A549 (cell line): Measurements from ENCODE around the gene NPR3. TPM values are rescaled to one million over a fixed set of nuclear protein-coding genes. Genes with fewer than 3 reads are reported as not detected.

Experiments
- ATAC-seq, 2 experiments: fragments of 200-7000 bp in 1 of 2; fragments of >200 bp in 1 of 2; cut with Nextera tagmentation in 1 of 2; cut with Tn5 transposase in 1 of 2; 3 replicates each; pipeline versions ENCODE4 v1.8.0 to v1.9.1; 2018 to 2020; ENCODE audit warnings: mild to moderate bottlenecking in 1 of 2, moderate library complexity in 1 of 2
- CTCF ChIA-PET: fragments of 300-600 bp; sonication (Branson Sonifier 250); formaldehyde crosslinking; extraction: SDS; loops from one replicate; lab custom pipeline; 2021; ENCODE audit warnings: antibody characterized with exemption, inconsistent platforms; lab: Yijun Ruan, JAX
- POLR2A ChIA-PET: fragments of 350-600 bp; formaldehyde crosslinking; extraction: SDS; loops from one replicate; lab custom pipeline; 2021; ENCODE audit warnings: antibody characterized with exemption, inconsistent platforms; lab: Yijun Ruan, JAX
- DNase-seq, 2 experiments: peaks; one replicate each; pipeline versions ENCODE4 v3.0.0 to v3.0.0-alpha.2; 2011 to 2016; ENCODE audit warnings: low read depth in 1 of 2, low spot score in 1 of 2
- FAIRE-seq: peaks from 2 replicates; lab custom pipeline; 2011; peaks lifted over from hg19 to GRCh38; lab: Jason Lieb, UNC
- H3K27ac ChIP-seq, 2 experiments: fragments of >200 bp; sonication (Bioruptor Twin); formaldehyde crosslinking; 3 replicates each; pipeline ENCODE4 v1.5.1; 2016 to 2017
- H3K4me1 ChIP-seq: fragments of >200 bp; sonication (Bioruptor Twin); formaldehyde crosslinking; 3 replicates; pipeline ENCODE4 v1.6.1; 2016
- H3K4me2 ChIP-seq: fragments of >200 bp; sonication (Bioruptor Twin); formaldehyde crosslinking; 3 replicates; pipeline ENCODE4 v1.6.1; 2016
- H3K4me3 ChIP-seq: fragments of >200 bp; sonication (Bioruptor Twin); formaldehyde crosslinking; 3 replicates; pipeline ENCODE4 v1.5.1; 2016
- H3K9me3 ChIP-seq: fragments of >200 bp; sonication (Bioruptor Twin); formaldehyde crosslinking; 3 replicates; pipeline ENCODE4 v1.6.1; 2016
- CBX2 ChIP-seq: fragments of 200-600 bp; sonication (generic); IDR thresholded peaks from 2 replicates; pipeline ENCODE4 v1.6.1; 2016; ENCODE audit warnings: low read depth, mild to moderate bottlenecking, borderline replicate concordance
- CBX8 ChIP-seq: fragments of 200-600 bp; sonication (generic); IDR thresholded peaks from 2 replicates; pipeline ENCODE4 v1.6.1; 2016
- CEBPB ChIP-seq, 2 experiments: fragments of >200 bp in 1 of 2; sonication (Bioruptor Twin) in 1 of 2; formaldehyde crosslinking in 1 of 2; IDR thresholded peaks; 2 replicates each; pipeline ENCODE4 v1.6.1; 2012 to 2016
- CHD2 ChIP-seq: fragments of 150-350 bp; IDR thresholded peaks from 2 replicates; pipeline ENCODE4 v1.6.1; 2014; ENCODE audit warnings: low read length; ENCODE audit not compliant: partially characterized antibody
- EHF ChIP-seq: fragments of 250-450 bp; sonication (Bioruptor Pico); IDR thresholded peaks from 2 replicates; pipeline ENCODE4 v1.5.0; 2020; ENCODE audit warnings: mild to moderate bottlenecking
- EP300 ChIP-seq, 2 experiments: fragments of >200 bp; sonication (Bioruptor Twin); formaldehyde crosslinking; IDR thresholded peaks; 2 replicates in 1 of 2; 3 replicates in 1 of 2; pipeline ENCODE4 v1.6.1; 2016 to 2017
- HDAC2 ChIP-seq: fragments of 200-600 bp; sonication (generic); IDR thresholded peaks from 2 replicates; pipeline ENCODE4 v1.6.1; 2016
- HEYL ChIP-seq: fragments of 250-450 bp; sonication (Bioruptor Pico); IDR thresholded peaks from 2 replicates; pipeline ENCODE4 v1.8.0; 2021; ENCODE audit warnings: mild to moderate bottlenecking, moderate library complexity
- HOXA7 ChIP-seq: fragments of 250-450 bp; sonication (Bioruptor Pico); IDR thresholded peaks from 2 replicates; pipeline ENCODE4 v1.5.0; 2020; ENCODE audit warnings: mild to moderate bottlenecking, moderate library complexity
- HOXB5 ChIP-seq: fragments of 250-450 bp; sonication (Bioruptor Pico); IDR thresholded peaks from 2 replicates; pipeline ENCODE4 v1.5.0; 2020; ENCODE audit warnings: mild to moderate bottlenecking, moderate library complexity
- JUNB ChIP-seq: fragments of >200 bp; sonication (Bioruptor Twin); formaldehyde crosslinking; IDR thresholded peaks from 2 replicates; pipeline ENCODE4 v1.6.1; 2016
- KDM1A ChIP-seq: fragments of 200-600 bp; sonication (generic); IDR thresholded peaks from 2 replicates; pipeline ENCODE4 v1.6.1; 2016; ENCODE audit warnings: low read depth, mild to moderate bottlenecking
- KDM5A ChIP-seq: fragments of 200-600 bp; sonication (generic); IDR thresholded peaks from 2 replicates; pipeline ENCODE4 v1.6.1; 2016; ENCODE audit warnings: antibody characterized with exemption, mild to moderate bottlenecking
- MAFK ChIP-seq: fragments of 450-650 bp; IDR thresholded peaks from 2 replicates; pipeline ENCODE4 v1.6.1; 2014; ENCODE audit not compliant: partially characterized antibody
- MAZ ChIP-seq: fragments of 150-350 bp; IDR thresholded peaks from 2 replicates; pipeline ENCODE4 v1.6.1; 2014; ENCODE audit warnings: antibody characterized with exemption, low read depth, low read length, borderline replicate concordance
- MYC ChIP-seq: IDR thresholded peaks from 2 replicates; pipeline ENCODE4 v1.6.1; 2012; ENCODE audit warnings: mild to moderate bottlenecking, inconsistent platforms, low read length, improper control_type of control experiment, borderline replicate concordance
- NR3C1 ChIP-seq: fragments of >200 bp; sonication (Bioruptor Twin); formaldehyde crosslinking; IDR thresholded peaks from 3 replicates; pipeline ENCODE4 v1.6.1; 2017
- POLR2AphosphoS2 ChIP-seq: conservative IDR thresholded peaks from 2 replicates; pipeline ENCODE4 v1.6.1; 2012; ENCODE audit warnings: low read length, improper control_type of control experiment, inconsistent platforms
- RCOR1 ChIP-seq: fragments of 150-350 bp; IDR thresholded peaks from 2 replicates; pipeline ENCODE4 v1.6.1; 2014; ENCODE audit warnings: antibody characterized with exemption, low read length, low read depth
- RFX5 ChIP-seq: fragments of 450-650 bp; IDR thresholded peaks from 2 replicates; pipeline ENCODE4 v1.7.1; 2014; ENCODE audit warnings: antibody characterized with exemption, mild to moderate bottlenecking, moderate library complexity
- SREBF2 ChIP-seq: fragments of 450-650 bp; IDR thresholded peaks from 2 replicates; pipeline ENCODE4 v1.6.1; 2014; ENCODE audit warnings: mild to moderate bottlenecking, moderate library complexity
- TFCP2L1 ChIP-seq: fragments of 250-450 bp; sonication (Bioruptor Pico); IDR thresholded peaks from 2 replicates; pipeline ENCODE4 v1.5.0; 2021; ENCODE audit warnings: mild to moderate bottlenecking
- ZNF302 ChIP-seq: fragments of 250-450 bp; sonication (Bioruptor Pico); IDR thresholded peaks from 2 replicates; pipeline ENCODE4 v1.9.0; 2021; ENCODE audit warnings: inconsistent platforms, mild to moderate bottlenecking, moderate library complexity
- ZSCAN20 ChIP-seq: fragments of 250-450 bp; sonication (Bioruptor Pico); IDR thresholded peaks from 2 replicates; pipeline ENCODE4 v1.8.0; 2022; ENCODE audit warnings: mild to moderate bottlenecking, moderate library complexity
- WGBS: methylation state at CpG from one replicate; pipeline ENCODE4 v1.1.6; 2017; ENCODE audit errors: missing lambda C conversion rate; 5-methylcytosine and 5-hydroxymethylcytosine counted together
- polyA plus RNA-seq, 4 experiments: library from polyadenylated mRNA; depleted of rRNA in 3 of 4; stranded (reverse); fragments of >200 nt; fragmentation: RNase III in 1 of 4; extraction: RNeasy Plus Mini Kit Qiagen cat#74134 plus additional on column Dnase treatment in 1 of 4; gene quantifications; 2 replicates in 3 of 4; 3 replicates in 1 of 4; pipeline ENCODE4 v1.2.3, GENCODE V29; 2011 to 2017
- TF ChIP-seq, protein P1 (sequence below): IDR thresholded peaks from 2 replicates; pipeline ENCODE4 v1.6.1; 2012
- TF ChIP-seq, protein P2 (sequence below): fragments of >200 bp; sonication (Bioruptor Twin); formaldehyde crosslinking; IDR thresholded peaks from 3 replicates; pipeline ENCODE4 v1.5.1; 2016
- TF ChIP-seq, protein P3 (sequence below): fragments of 250-450 bp; sonication (Bioruptor Pico); IDR thresholded peaks from 2 replicates; pipeline ENCODE4 v1.5.0; 2021; ENCODE audit warnings: mild to moderate bottlenecking, moderate library complexity, borderline replicate concordance
- TF ChIP-seq, protein P4 (sequence below): fragments of 450-650 bp; IDR thresholded peaks from 2 replicates; pipeline ENCODE4 v1.6.1; 2014; ENCODE audit warnings: antibody characterized with exemption
- TF ChIP-seq, protein P5 (sequence below): fragments of >200 bp; sonication (Bioruptor Twin); formaldehyde crosslinking; IDR thresholded peaks from 3 replicates; pipeline ENCODE4 v1.6.1; 2016
- TF ChIP-seq, protein P6 (sequence below): IDR thresholded peaks from 2 replicates; pipeline ENCODE4 v1.6.1; 2012

NPR3 gene
- polyA plus RNA-seq, 2 of the 4 experiments (the other 2 are of a cell fraction): 16.4 to 18.6 TPM

DNA sequence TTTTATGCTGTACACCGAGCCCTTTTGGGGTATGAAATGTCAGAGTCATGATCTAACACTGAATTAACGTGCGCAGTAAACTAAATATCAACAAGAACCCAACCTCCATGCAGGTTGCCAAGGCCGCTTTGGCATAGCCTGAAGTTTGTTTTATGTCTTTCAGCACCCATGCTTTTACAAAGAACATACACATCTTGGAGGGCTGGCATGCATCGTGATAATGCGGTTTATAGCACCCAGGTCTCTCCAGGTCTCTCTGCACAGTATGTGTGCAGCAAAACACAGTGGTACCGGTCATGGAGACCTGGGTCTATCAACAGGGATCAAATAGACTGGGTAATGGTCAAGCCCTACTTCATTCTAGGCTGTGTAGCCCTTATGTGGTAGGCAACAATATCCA, 11.8 kb downstream of the NPR3 start:
- TF ChIP-seq, protein P1, sequence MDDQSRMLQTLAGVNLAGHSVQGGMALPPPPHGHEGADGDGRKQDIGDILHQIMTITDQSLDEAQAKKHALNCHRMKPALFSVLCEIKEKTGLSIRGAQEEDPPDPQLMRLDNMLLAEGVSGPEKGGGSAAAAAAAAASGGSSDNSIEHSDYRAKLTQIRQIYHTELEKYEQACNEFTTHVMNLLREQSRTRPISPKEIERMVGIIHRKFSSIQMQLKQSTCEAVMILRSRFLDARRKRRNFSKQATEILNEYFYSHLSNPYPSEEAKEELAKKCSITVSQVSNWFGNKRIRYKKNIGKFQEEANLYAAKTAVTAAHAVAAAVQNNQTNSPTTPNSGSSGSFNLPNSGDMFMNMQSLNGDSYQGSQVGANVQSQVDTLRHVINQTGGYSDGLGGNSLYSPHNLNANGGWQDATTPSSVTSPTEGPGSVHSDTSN: no peak
- TF ChIP-seq HDAC2 (no peak), KDM1A (no peak), JUNB (no peak), SREBF2 (no peak), HEYL (CRISPR knock-in tag) (no peak), NR3C1 (no peak), MAFK (no peak), HOXB5 (no peak), RCOR1 (no peak), CBX8 (no peak), EP300 (IDR thresholded peaks at IDR 0.05) (no peak), MYC (no peak), CEBPB (IDR thresholded peaks at IDR 0.05) (no peak), ZSCAN20 (no peak), CHD2 (no peak), TFCP2L1 (CRISPR knock-in tag) (no peak)
- TF ChIP-seq, protein P2, sequence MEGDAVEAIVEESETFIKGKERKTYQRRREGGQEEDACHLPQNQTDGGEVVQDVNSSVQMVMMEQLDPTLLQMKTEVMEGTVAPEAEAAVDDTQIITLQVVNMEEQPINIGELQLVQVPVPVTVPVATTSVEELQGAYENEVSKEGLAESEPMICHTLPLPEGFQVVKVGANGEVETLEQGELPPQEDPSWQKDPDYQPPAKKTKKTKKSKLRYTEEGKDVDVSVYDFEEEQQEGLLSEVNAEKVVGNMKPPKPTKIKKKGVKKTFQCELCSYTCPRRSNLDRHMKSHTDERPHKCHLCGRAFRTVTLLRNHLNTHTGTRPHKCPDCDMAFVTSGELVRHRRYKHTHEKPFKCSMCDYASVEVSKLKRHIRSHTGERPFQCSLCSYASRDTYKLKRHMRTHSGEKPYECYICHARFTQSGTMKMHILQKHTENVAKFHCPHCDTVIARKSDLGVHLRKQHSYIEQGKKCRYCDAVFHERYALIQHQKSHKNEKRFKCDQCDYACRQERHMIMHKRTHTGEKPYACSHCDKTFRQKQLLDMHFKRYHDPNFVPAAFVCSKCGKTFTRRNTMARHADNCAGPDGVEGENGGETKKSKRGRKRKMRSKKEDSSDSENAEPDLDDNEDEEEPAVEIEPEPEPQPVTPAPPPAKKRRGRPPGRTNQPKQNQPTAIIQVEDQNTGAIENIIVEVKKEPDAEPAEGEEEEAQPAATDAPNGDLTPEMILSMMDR: no peak
- TF ChIP-seq, protein P3, sequence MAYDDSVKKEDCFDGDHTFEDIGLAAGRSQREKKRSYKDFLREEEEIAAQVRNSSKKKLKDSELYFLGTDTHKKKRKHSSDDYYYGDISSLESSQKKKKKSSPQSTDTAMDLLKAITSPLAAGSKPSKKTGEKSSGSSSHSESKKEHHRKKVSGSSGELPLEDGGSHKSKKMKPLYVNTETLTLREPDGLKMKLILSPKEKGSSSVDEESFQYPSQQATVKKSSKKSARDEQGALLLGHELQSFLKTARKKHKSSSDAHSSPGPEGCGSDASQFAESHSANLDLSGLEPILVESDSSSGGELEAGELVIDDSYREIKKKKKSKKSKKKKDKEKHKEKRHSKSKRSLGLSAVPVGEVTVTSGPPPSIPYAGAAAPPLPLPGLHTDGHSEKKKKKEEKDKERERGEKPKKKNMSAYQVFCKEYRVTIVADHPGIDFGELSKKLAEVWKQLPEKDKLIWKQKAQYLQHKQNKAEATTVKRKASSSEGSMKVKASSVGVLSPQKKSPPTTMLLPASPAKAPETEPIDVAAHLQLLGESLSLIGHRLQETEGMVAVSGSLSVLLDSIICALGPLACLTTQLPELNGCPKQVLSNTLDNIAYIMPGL (CRISPR knock-in tag): no peak
- H3K4me2 ChIP-seq: no peak overlapping the region
- no peaks in the 10 kb centered on the region for H3K4me1 ChIP-seq
- POLR2A ChIA-PET: no interaction called here
- H3K4me3 ChIP-seq: no peak overlapping the region
- CTCF ChIA-PET: interaction anchor here (1.0 kb wide), 1 partner anchor 21 kb away, joined by 3 read pairs; no protein-coding TSS in a partner anchor
- 87% methylated on average over 7 of the region's 7 CpGs for WGBS
- DNase-seq: no peak
- ATAC-seq: no peak
- no peak for FAIRE-seq
- no peak overlapping the region for H3K27ac ChIP-seq
- peaks cover 23% of the 10 kb centered on the region for H3K9me3 ChIP-seq

DNA sequence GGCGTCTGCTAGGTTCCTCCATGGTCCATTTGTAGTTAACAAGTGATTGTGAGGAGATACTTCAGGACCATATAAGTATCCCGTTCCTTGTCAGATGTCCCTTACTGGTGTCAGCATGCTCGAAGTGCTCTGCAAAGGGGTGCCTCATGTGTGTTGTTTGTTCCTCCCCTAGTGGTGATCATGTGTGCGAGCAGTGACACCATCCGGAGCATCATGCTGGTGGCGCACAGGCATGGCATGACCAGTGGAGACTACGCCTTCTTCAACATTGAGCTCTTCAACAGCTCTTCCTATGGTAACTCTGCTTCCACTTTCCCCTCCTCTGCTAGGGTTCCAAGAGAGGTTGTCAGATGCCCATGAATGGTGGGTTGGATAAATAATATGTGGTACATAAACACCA, 13.4 kb downstream of the NPR3 start:
- CTCF ChIA-PET: interaction anchor here (0.7 to 1.5 kb wide), 2 partner anchors 9 to 13 kb away, joined by 3 to 5 read pairs; no protein-coding TSS in a partner anchor
- no peak for DNase-seq
- 88% methylated on average over 7 of the region's 7 CpGs for WGBS
- peaks cover 14% of the 10 kb centered on the region for H3K9me3 ChIP-seq
- no peak for ATAC-seq
- no peaks in the 10 kb centered on the region for H3K4me1 ChIP-seq
- H3K27ac ChIP-seq: no peak overlapping the region
- H3K4me3 ChIP-seq: no peak overlapping the region
- TF ChIP-seq MAZ (no peak), ZSCAN20 (no peak), POLR2AphosphoS2 (no peak), ZNF302 (CRISPR knock-in tag) (no peak), CBX2 (no peak), RFX5 (no peak), HOXA7 (CRISPR knock-in tag) (no peak), KDM5A (no peak), EHF (CRISPR knock-in tag) (no peak), TFCP2L1 (CRISPR knock-in tag) (no peak)
- TF ChIP-seq, protein P4, sequence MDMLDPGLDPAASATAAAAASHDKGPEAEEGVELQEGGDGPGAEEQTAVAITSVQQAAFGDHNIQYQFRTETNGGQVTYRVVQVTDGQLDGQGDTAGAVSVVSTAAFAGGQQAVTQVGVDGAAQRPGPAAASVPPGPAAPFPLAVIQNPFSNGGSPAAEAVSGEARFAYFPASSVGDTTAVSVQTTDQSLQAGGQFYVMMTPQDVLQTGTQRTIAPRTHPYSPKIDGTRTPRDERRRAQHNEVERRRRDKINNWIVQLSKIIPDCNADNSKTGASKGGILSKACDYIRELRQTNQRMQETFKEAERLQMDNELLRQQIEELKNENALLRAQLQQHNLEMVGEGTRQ: no peak
- TF ChIP-seq, protein P5, sequence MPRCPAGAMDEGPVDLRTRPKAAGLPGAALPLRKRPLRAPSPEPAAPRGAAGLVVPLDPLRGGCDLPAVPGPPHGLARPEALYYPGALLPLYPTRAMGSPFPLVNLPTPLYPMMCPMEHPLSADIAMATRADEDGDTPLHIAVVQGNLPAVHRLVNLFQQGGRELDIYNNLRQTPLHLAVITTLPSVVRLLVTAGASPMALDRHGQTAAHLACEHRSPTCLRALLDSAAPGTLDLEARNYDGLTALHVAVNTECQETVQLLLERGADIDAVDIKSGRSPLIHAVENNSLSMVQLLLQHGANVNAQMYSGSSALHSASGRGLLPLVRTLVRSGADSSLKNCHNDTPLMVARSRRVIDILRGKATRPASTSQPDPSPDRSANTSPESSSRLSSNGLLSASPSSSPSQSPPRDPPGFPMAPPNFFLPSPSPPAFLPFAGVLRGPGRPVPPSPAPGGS: no peak
- TF ChIP-seq, protein P6, sequence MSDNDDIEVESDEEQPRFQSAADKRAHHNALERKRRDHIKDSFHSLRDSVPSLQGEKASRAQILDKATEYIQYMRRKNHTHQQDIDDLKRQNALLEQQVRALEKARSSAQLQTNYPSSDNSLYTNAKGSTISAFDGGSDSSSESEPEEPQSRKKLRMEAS: no peak
- POLR2A ChIA-PET: no interaction called here
- H3K4me2 ChIP-seq: no peak overlapping the region
- no peak for FAIRE-seq
